ENCODE results near the gene P2RY6.

The P2RY6 gene

GRCh38 chr11:73290536-73290935 is 18.4 kb downstream of the P2RY6 start:
- Histone ChIP-seq H3K4me2 (ENCODE audit: low read length) (no peak overlapping the region), H3K4me3 (ENCODE audit: low read depth, low read length) (no peak overlapping the region), H3K4me1 (no peaks in the 10 kb centered on the region), H3K79me2 (no peaks in the 10 kb centered on the region), H3K27ac (no peak overlapping the region), H3K9ac (no peak overlapping the region), H2AFZ (no peak overlapping the region), H3K27me3 (ENCODE audit: control insufficient read depth, insufficient read depth, low read length) (no peaks in the 10 kb centered on the region), H3K9me3 (ENCODE audit: control insufficient read depth, low read length) (no peaks in the 10 kb centered on the region), H3K36me3 (ENCODE audit: control insufficient read depth, insufficient read depth, low read length) (no peaks in the 10 kb centered on the region)
- TF ChIP-seq CTCF (IDR thresholded peaks at IDR 0.05) = no peak

- H2AFZ ChIP-seq = no peak overlapping the region
- H3K79me2 ChIP-seq = no peaks in the 10 kb centered on the region
- no peak overlapping the region for H3K4me3 ChIP-seq (ENCODE audit: low read depth, low read length)
- no peaks in the 10 kb centered on the region for H3K4me1 ChIP-seq
- H3K36me3 ChIP-seq (ENCODE audit: control insufficient read depth, insufficient read depth, low read length) = no peaks in the 10 kb centered on the region
- H3K9ac ChIP-seq = no peak overlapping the region
- no peak overlapping the region for H3K4me2 ChIP-seq (ENCODE audit: low read length)
- no peak for TF ChIP-seq CTCF (IDR thresholded peaks at IDR 0.05)
- no peak overlapping the region for H3K27ac ChIP-seq
- H3K9me3 ChIP-seq (ENCODE audit: control insufficient read depth, low read length) = no peaks in the 10 kb centered on the region
- H3K27me3 ChIP-seq (ENCODE audit: control insufficient read depth, insufficient read depth, low read length) = no peaks in the 10 kb centered on the region
These were observed 19.1 kb downstream of the P2RY6 start for GRCh38 chr11:73291196-73291595.

DNA sequence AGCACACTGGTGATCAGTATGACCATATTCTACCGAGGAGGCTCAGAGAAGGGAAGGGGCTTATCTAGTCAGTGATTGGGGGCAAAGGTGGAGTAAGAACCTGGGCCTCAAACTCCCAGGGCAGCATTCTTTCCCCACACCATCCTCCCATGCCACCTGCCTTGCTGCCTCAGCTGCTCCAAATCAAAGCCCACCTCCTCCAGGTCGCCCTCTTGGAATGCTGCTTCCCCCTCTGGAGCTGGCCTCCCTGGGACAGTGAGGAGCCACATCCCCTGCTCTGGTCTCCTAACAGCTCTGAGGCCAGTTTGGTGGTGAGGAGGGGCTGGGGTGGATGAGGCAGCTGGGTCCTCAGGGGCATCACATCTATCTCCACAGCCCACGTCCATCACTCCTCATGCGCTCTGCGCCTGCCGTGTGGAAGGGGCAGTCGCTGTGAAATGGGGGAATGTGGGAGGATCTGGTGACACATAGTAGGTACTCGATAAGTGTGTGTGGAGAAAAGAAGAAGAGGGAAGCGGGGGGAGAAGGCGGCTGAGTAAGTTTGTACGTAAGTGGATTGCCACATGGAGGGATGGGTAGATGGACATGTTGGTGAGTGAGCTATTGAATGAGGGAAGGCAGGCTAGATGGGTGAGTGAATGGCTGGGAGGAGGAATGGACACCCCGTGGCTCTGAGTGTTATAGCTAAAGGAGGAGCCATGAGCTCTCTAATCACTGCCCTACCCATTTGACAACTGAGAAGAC is 19.8 kb downstream of the P2RY6 start:
- H3K9me3 ChIP-seq (ENCODE audit: control insufficient read depth, low read length) = no peaks in the 10 kb centered on the region
- H3K36me3 ChIP-seq (ENCODE audit: control insufficient read depth, insufficient read depth, low read length) = no peaks in the 10 kb centered on the region
- H3K4me3 ChIP-seq (ENCODE audit: low read depth, low read length) = no peak overlapping the region
- H2AFZ ChIP-seq = no peak overlapping the region
- H3K27ac ChIP-seq = no peak overlapping the region
- no peak overlapping the region for H3K9ac ChIP-seq
- no peaks in the 10 kb centered on the region for H3K79me2 ChIP-seq
- no peaks in the 10 kb centered on the region for H3K4me1 ChIP-seq
- H3K27me3 ChIP-seq (ENCODE audit: control insufficient read depth, insufficient read depth, low read length) = no peaks in the 10 kb centered on the region
- no peak for TF ChIP-seq CTCF (IDR thresholded peaks at IDR 0.05)
- no peak overlapping the region for H3K4me2 ChIP-seq (ENCODE audit: low read length)

GRCh38 chr11:73292525-73292894 is 20.4 kb downstream of the P2RY6 start:
- Histone ChIP-seq H3K27ac (no peak overlapping the region), H2AFZ (no peak overlapping the region), H3K4me3 (ENCODE audit: low read depth, low read length) (no peak overlapping the region), H3K27me3 (ENCODE audit: control insufficient read depth, insufficient read depth, low read length) (no peaks in the 10 kb centered on the region), H3K9me3 (ENCODE audit: control insufficient read depth, low read length) (no peaks in the 10 kb centered on the region), H3K36me3 (ENCODE audit: control insufficient read depth, insufficient read depth, low read length) (no peaks in the 10 kb centered on the region), H3K4me2 (ENCODE audit: low read length) (no peak overlapping the region), H3K9ac (no peak overlapping the region), H3K79me2 (no peaks in the 10 kb centered on the region), H3K4me1 (no peaks in the 10 kb centered on the region)
- no peak for TF ChIP-seq CTCF (IDR thresholded peaks at IDR 0.05)

GRCh38 chr11:73293356-73293936 is 21.3 kb downstream of the P2RY6 start:
- H3K36me3 ChIP-seq (ENCODE audit: control insufficient read depth, insufficient read depth, low read length) = no peaks in the 10 kb centered on the region
- no peak for TF ChIP-seq CTCF (IDR thresholded peaks at IDR 0.05)
- H3K4me1 ChIP-seq = no peaks in the 10 kb centered on the region
- no peak overlapping the region for H3K9ac ChIP-seq
- H3K9me3 ChIP-seq (ENCODE audit: control insufficient read depth, low read length) = no peaks in the 10 kb centered on the region
- H3K27ac ChIP-seq = no peak overlapping the region
- no peak overlapping the region for H2AFZ ChIP-seq
- H3K27me3 ChIP-seq (ENCODE audit: control insufficient read depth, insufficient read depth, low read length) = no peaks in the 10 kb centered on the region
- no peaks in the 10 kb centered on the region for H3K79me2 ChIP-seq
- H3K4me3 ChIP-seq (ENCODE audit: low read depth, low read length) = no peak overlapping the region
- no peak overlapping the region for H3K4me2 ChIP-seq (ENCODE audit: low read length)

Data from parathyroid adenoma (tissue), 2 donors.